ENCODE results near the gene ABTB2. TPM values are rescaled to one million over a fixed set of nuclear protein-coding genes. Genes with fewer than 3 reads are reported as not detected.

Gene ABTB2
- total RNA-seq, 1 donor from 2014 or later: 3.2 TPM

- Histone ChIP-seq H3K36me3 (no peaks in the 10 kb centered on the region), H3K4me3 (no peak overlapping the region), H3K27ac (no peak overlapping the region), H3K27me3 (no peaks in the 10 kb centered on the region), H3K4me1 (peaks cover 16% of the 10 kb centered on the region), H3K9me3 (no peaks in the 10 kb centered on the region)
- no peak for DNase-seq
- no peak for TF ChIP-seq CTCF (IDR thresholded peaks at IDR 0.05)
- intact Hi-C loops (cut with DNase I): no loop called here
- no peak for ATAC-seq
Measured at GRCh38 chr11:34158661-34159060, 199.1 kb downstream of the ABTB2 start.

GRCh38 chr11:34157163-34157562 is 200.6 kb downstream of the ABTB2 start:
- ATAC-seq (no peak), DNase-seq (no peak)
- Histone ChIP-seq H3K4me3 (no peak overlapping the region), H3K9me3 (no peaks in the 10 kb centered on the region), H3K27ac (no peak overlapping the region), H3K36me3 (no peaks in the 10 kb centered on the region), H3K27me3 (no peaks in the 10 kb centered on the region), H3K4me1 (peaks cover 16% of the 10 kb centered on the region)
- intact Hi-C loops (cut with DNase I): no loop called here
- TF ChIP-seq CTCF (IDR thresholded peaks at IDR 0.05): no peak

- Histone ChIP-seq H3K36me3 (no peaks in the 10 kb centered on the region), H3K4me3 (no peak overlapping the region), H3K27ac (no peak overlapping the region), H3K9me3 (no peaks in the 10 kb centered on the region), H3K4me1 (peaks cover 16% of the 10 kb centered on the region), H3K27me3 (no peaks in the 10 kb centered on the region)
- intact Hi-C loops (cut with DNase I): no loop called here
- no peak for TF ChIP-seq CTCF (IDR thresholded peaks at IDR 0.05)
- peak; percentile 45 for ATAC-seq
- no peak for DNase-seq
Measured at GRCh38 chr11:34155757-34156062, 202.1 kb downstream of the ABTB2 start.

- no peak for TF ChIP-seq CTCF (IDR thresholded peaks at IDR 0.05)
- Histone ChIP-seq H3K27me3 (no peaks in the 10 kb centered on the region), H3K9me3 (no peaks in the 10 kb centered on the region), H3K36me3 (peaks cover 5% of the 10 kb centered on the region), H3K27ac (peak overlapping the region; percentile 11), H3K4me3 (no peak overlapping the region), H3K4me1 (peaks cover 16% of the 10 kb centered on the region)
- intact Hi-C loops (cut with DNase I): no loop called here
- no peak for DNase-seq
- peak; percentile 45 for ATAC-seq
Measured at GRCh38 chr11:34155057-34155756, 202.6 kb downstream of the ABTB2 start.

- DNase-seq: no peak
- no peak overlapping the region for H3K27ac ChIP-seq
- peak; percentile 53 for ATAC-seq
- H3K27me3 ChIP-seq: no peaks in the 10 kb centered on the region
- no peak for TF ChIP-seq CTCF (IDR thresholded peaks at IDR 0.05)
- H3K36me3 ChIP-seq: peaks cover 14% of the 10 kb centered on the region
- H3K4me3 ChIP-seq: no peak overlapping the region
- no peaks in the 10 kb centered on the region for H3K9me3 ChIP-seq
- H3K4me1 ChIP-seq: peaks cover 16% of the 10 kb centered on the region
- intact Hi-C loops (cut with DNase I): no loop called here
Measured at GRCh38 chr11:34154059-34154875, 203.5 kb downstream of the ABTB2 start.
